HEK293 (cell line): Measurements from ENCODE around the gene RNPS1.
A peak's percentile ranks its signal among the peaks of the same experiment; 100 is the strongest.

Source experiments
- BCL6B ChIP-seq: fragments of 450-650 bp; formaldehyde crosslinking; IDR thresholded peaks from 2 replicates; pipeline ENCODE4 v1.5.1; 2017; ENCODE audit warnings: missing biosample characterization, missing genetic modification characterization
- GLI4 ChIP-seq: fragments of 450-650 bp; formaldehyde crosslinking; IDR thresholded peaks from 2 replicates; pipeline ENCODE4 v1.5.1; 2016; ENCODE audit warnings: missing biosample characterization, missing genetic modification characterization
- GLIS1 ChIP-seq: fragments of 450-650 bp; formaldehyde crosslinking; IDR thresholded peaks from 2 replicates; pipeline ENCODE4 v1.5.1; 2016; ENCODE audit warnings: missing biosample characterization, missing genetic modification characterization
- HOXC10 ChIP-seq: sonication (generic); formaldehyde crosslinking; IDR thresholded peaks from 2 replicates; pipeline ENCODE4 v1.8.1; 2023; ENCODE audit warnings: mild to moderate bottlenecking, missing genetic modification reagents
- HOXD13 ChIP-seq: sonication (generic); formaldehyde crosslinking; IDR thresholded peaks from 2 replicates; pipeline ENCODE4 v1.8.0; 2022; ENCODE audit warnings: missing genetic modification reagents, borderline replicate concordance
- OVOL3 ChIP-seq: fragments of 450-650 bp; formaldehyde crosslinking; IDR thresholded peaks from 2 replicates; pipeline ENCODE4 v1.5.1; 2016; ENCODE audit warnings: missing biosample characterization, missing genetic modification characterization
- RBAK ChIP-seq: fragments of 450-650 bp; formaldehyde crosslinking; IDR thresholded peaks from 2 replicates; pipeline ENCODE4 v1.5.1; 2016; ENCODE audit warnings: missing biosample characterization, missing genetic modification characterization
- REPIN1 ChIP-seq: fragments of 450-650 bp; formaldehyde crosslinking; IDR thresholded peaks from 2 replicates; pipeline ENCODE4 v1.5.1; 2017; ENCODE audit warnings: missing biosample characterization, missing genetic modification characterization, low read depth
- SCRT2 ChIP-seq: fragments of 450-650 bp; formaldehyde crosslinking; IDR thresholded peaks from 2 replicates; pipeline ENCODE4 v1.5.1; 2016; ENCODE audit warnings: missing biosample characterization, missing genetic modification characterization
- WT1 ChIP-seq: fragments of 450-650 bp; formaldehyde crosslinking; IDR thresholded peaks from 2 replicates; pipeline ENCODE4 v1.5.1; 2016; ENCODE audit warnings: missing biosample characterization, missing genetic modification characterization
- ZBTB26 ChIP-seq: fragments of 450-650 bp; formaldehyde crosslinking; optimal IDR thresholded peaks from 2 replicates; pipeline ENCODE3; 2016; ENCODE audit warnings: missing biosample characterization, mild to moderate bottlenecking, missing genetic modification characterization
- ZNF132 ChIP-seq: fragments of 450-650 bp; formaldehyde crosslinking; IDR thresholded peaks from 2 replicates; pipeline ENCODE4 v1.5.1; 2017; ENCODE audit warnings: missing biosample characterization, missing genetic modification characterization, borderline replicate concordance
- ZNF169 ChIP-seq: fragments of 450-650 bp; formaldehyde crosslinking; IDR thresholded peaks from 2 replicates; pipeline ENCODE4 v1.5.1; 2016; ENCODE audit warnings: missing biosample characterization, missing genetic modification characterization
- ZNF184 ChIP-seq: fragments of 450-650 bp; IDR thresholded peaks from 2 replicates; pipeline ENCODE4 v1.5.1; 2018; ENCODE audit warnings: missing biosample characterization, mild to moderate bottlenecking, missing genetic modification characterization
- ZNF23 ChIP-seq: fragments of 450-650 bp; formaldehyde crosslinking; IDR thresholded peaks from 2 replicates; pipeline ENCODE4 v1.5.1; 2016; ENCODE audit warnings: missing biosample characterization, missing genetic modification characterization, borderline replicate concordance
- ZNF311 ChIP-seq: fragments of 450-650 bp; formaldehyde crosslinking; IDR thresholded peaks from 2 replicates; pipeline ENCODE4 v1.5.1; 2017; ENCODE audit warnings: missing biosample characterization, missing genetic modification characterization, borderline replicate concordance
- ZNF335 ChIP-seq: fragments of 450-650 bp; formaldehyde crosslinking; conservative IDR thresholded peaks from 2 replicates; pipeline ENCODE4 v1.5.1; 2016; ENCODE audit warnings: missing biosample characterization, missing genetic modification characterization
- ZNF341 ChIP-seq: fragments of 450-650 bp; formaldehyde crosslinking; IDR thresholded peaks from 2 replicates; pipeline ENCODE4; 2016; ENCODE audit warnings: low read depth, missing biosample characterization, missing genetic modification characterization
- ZNF354C ChIP-seq: fragments of 450-650 bp; formaldehyde crosslinking; IDR thresholded peaks from 2 replicates; pipeline ENCODE4 v1.5.1; 2016; ENCODE audit warnings: missing biosample characterization, missing genetic modification characterization, low read depth, borderline replicate concordance
- ZNF416 ChIP-seq: fragments of 450-650 bp; formaldehyde crosslinking; IDR thresholded peaks from 2 replicates; pipeline ENCODE4 v1.5.1; 2016; ENCODE audit warnings: missing biosample characterization, missing genetic modification characterization
- ZNF426 ChIP-seq: fragments of 450-650 bp; formaldehyde crosslinking; IDR thresholded peaks from 2 replicates; pipeline ENCODE4 v1.5.1; 2017; ENCODE audit warnings: missing biosample characterization, missing genetic modification characterization, mild to moderate bottlenecking, inconsistent platforms, moderate library complexity
- ZNF610 ChIP-seq: fragments of 450-650 bp; formaldehyde crosslinking; IDR thresholded peaks from 2 replicates; pipeline ENCODE4 v1.5.1; 2016; ENCODE audit warnings: missing biosample characterization, missing genetic modification characterization, borderline replicate concordance
- ZNF623 ChIP-seq: fragments of 450-650 bp; formaldehyde crosslinking; IDR thresholded peaks from 2 replicates; pipeline ENCODE4 v1.5.1; 2016; ENCODE audit warnings: missing biosample characterization, missing genetic modification characterization
- ZNF701 ChIP-seq: fragments of 450-650 bp; formaldehyde crosslinking; IDR thresholded peaks from 2 replicates; pipeline ENCODE4 v1.5.1; 2016; ENCODE audit warnings: missing biosample characterization, missing genetic modification characterization
- ZNF785 ChIP-seq: fragments of 450-650 bp; formaldehyde crosslinking; IDR thresholded peaks from 2 replicates; pipeline ENCODE4 v1.5.1; 2016; ENCODE audit warnings: missing biosample characterization, missing genetic modification characterization
- ZSCAN16 ChIP-seq: fragments of 450-650 bp; formaldehyde crosslinking; IDR thresholded peaks from 2 replicates; pipeline ENCODE4 v1.5.1; 2016; ENCODE audit warnings: missing biosample characterization, missing genetic modification characterization
- ZSCAN23 ChIP-seq: fragments of 450-650 bp; formaldehyde crosslinking; IDR thresholded peaks from 2 replicates; pipeline ENCODE4 v1.5.1; 2016; ENCODE audit warnings: missing biosample characterization, missing genetic modification characterization
- ZSCAN4 ChIP-seq: fragments of 450-650 bp; formaldehyde crosslinking; IDR thresholded peaks from 2 replicates; pipeline ENCODE4 v1.5.1; 2017; ENCODE audit warnings: missing biosample characterization, missing genetic modification characterization
- TF ChIP-seq, protein P1 (sequence below): fragments of 450-650 bp; formaldehyde crosslinking; IDR thresholded peaks from 2 replicates; pipeline ENCODE4 v1.5.1; 2016; ENCODE audit warnings: missing biosample characterization, missing genetic modification characterization
- TF ChIP-seq, protein P2 (sequence below): fragments of 450-650 bp; formaldehyde crosslinking; IDR thresholded peaks from 2 replicates; pipeline ENCODE4 v1.5.1; 2016; ENCODE audit warnings: missing biosample characterization, missing genetic modification characterization, low read depth
- TF ChIP-seq, protein P3 (sequence below): fragments of 450-650 bp; formaldehyde crosslinking; IDR thresholded peaks from 2 replicates; pipeline ENCODE4 v1.5.1; 2016; ENCODE audit warnings: missing biosample characterization, missing genetic modification characterization

The RNPS1 gene

DNA sequence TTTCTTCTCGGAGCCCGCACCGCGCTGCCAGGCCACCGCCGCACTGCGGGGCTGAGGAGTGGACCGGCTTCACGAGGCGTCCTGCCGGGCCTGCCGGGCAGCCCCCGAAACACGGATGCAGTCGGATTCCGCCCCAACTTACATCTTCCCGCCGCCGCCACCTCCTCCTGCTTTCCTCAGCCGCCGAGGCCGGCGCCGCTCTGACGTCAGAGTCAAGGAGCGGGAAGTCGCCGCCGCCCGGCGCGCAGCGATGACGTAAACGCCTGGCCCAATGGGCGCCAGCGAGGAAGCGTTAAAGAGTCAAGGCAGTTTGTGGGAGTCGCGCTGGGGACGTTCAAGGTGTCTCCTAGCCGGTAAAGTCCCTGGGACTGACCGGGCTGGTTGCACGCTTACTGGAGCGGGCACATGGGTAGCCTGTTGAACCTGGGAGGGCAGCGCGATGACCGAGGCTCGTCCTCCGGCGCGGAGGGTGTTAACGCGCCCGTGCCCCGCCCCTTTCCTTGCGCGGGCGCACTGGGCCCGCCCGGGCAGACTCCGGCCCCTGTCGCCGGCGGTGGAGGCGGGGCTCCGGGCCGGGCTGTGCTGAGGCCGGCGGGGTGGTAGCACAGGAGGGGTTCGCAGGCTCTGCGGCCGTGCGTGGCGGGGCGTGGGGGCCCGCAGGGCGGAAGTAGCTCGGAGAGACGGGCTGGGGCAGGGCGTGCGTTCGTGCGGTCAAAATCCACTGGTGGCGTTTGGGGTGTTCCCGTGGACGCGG, at the start of gene RNPS1 (continued):
- peak; percentile 88 for TF ChIP-seq ZNF610 (tag by site-specific recombination)
- TF ChIP-seq ZBTB26: peak; percentile 87
- TF ChIP-seq ZNF416 (tag by site-specific recombination): no peak
- TF ChIP-seq ZNF335 (tag by site-specific recombination): peak; percentile 99
- no peak; the same call in 1 of the 2 replicates for TF ChIP-seq ZNF23 (tag by site-specific recombination)
- peak; percentile 45 for TF ChIP-seq ZNF623
- TF ChIP-seq ZNF184 (tag by site-specific recombination): no peak
- no peak for TF ChIP-seq RBAK (tag by site-specific recombination)
- no peak for TF ChIP-seq ZNF426 (tag by site-specific recombination)
- peak; percentile 20; the same call in 1 of the 2 replicates for TF ChIP-seq ZSCAN16 (tag by site-specific recombination)
- TF ChIP-seq ZNF169 (tag by site-specific recombination): 0 out of 2 replicates have a peak, but pooled peaks have one; percentile 34
- peak; percentile 73 for TF ChIP-seq ZSCAN4 (tag by site-specific recombination)
- TF ChIP-seq HOXD13 (CRISPR knock-in tag): peak; percentile 78; the same call in 1 of the 2 replicates
- TF ChIP-seq REPIN1: no peak
- TF ChIP-seq ZSCAN23 (tag by site-specific recombination): peak; percentile 88; the same call in 1 of the 2 replicates
- no peak for TF ChIP-seq ZNF701 (tag by site-specific recombination)
- peak; percentile 63 for TF ChIP-seq OVOL3 (tag by site-specific recombination)
- TF ChIP-seq, protein P1, sequence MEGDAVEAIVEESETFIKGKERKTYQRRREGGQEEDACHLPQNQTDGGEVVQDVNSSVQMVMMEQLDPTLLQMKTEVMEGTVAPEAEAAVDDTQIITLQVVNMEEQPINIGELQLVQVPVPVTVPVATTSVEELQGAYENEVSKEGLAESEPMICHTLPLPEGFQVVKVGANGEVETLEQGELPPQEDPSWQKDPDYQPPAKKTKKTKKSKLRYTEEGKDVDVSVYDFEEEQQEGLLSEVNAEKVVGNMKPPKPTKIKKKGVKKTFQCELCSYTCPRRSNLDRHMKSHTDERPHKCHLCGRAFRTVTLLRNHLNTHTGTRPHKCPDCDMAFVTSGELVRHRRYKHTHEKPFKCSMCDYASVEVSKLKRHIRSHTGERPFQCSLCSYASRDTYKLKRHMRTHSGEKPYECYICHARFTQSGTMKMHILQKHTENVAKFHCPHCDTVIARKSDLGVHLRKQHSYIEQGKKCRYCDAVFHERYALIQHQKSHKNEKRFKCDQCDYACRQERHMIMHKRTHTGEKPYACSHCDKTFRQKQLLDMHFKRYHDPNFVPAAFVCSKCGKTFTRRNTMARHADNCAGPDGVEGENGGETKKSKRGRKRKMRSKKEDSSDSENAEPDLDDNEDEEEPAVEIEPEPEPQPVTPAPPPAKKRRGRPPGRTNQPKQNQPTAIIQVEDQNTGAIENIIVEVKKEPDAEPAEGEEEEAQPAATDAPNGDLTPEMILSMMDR: peak; percentile 41
- TF ChIP-seq WT1 (tag by site-specific recombination): no peak
- TF ChIP-seq, protein P2, sequence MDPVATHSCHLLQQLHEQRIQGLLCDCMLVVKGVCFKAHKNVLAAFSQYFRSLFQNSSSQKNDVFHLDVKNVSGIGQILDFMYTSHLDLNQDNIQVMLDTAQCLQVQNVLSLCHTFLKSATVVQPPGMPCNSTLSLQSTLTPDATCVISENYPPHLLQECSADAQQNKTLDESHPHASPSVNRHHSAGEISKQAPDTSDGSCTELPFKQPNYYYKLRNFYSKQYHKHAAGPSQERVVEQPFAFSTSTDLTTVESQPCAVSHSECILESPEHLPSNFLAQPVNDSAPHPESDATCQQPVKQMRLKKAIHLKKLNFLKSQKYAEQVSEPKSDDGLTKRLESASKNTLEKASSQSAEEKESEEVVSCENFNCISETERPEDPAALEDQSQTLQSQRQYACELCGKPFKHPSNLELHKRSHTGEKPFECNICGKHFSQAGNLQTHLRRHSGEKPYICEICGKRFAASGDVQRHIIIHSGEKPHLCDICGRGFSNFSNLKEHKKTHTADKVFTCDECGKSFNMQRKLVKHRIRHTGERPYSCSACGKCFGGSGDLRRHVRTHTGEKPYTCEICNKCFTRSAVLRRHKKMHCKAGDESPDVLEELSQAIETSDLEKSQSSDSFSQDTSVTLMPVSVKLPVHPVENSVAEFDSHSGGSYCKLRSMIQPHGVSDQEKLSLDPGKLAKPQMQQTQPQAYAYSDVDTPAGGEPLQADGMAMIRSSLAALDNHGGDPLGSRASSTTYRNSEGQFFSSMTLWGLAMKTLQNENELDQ (tag by site-specific recombination): no peak
- TF ChIP-seq GLI4 (tag by site-specific recombination): peak; percentile 95
- no peak for TF ChIP-seq ZNF132
- TF ChIP-seq SCRT2 (tag by site-specific recombination): peak; percentile 98
- TF ChIP-seq ZNF354C (tag by site-specific recombination): no peak
- no peak; the same call in 1 of the 2 replicates for TF ChIP-seq GLIS1 (tag by site-specific recombination)
- no peak for TF ChIP-seq BCL6B (tag by site-specific recombination)
- TF ChIP-seq ZNF785: peak; percentile 87
- TF ChIP-seq HOXC10: no peak
- TF ChIP-seq ZNF311 (tag by site-specific recombination): no peak
- TF ChIP-seq, protein P3, sequence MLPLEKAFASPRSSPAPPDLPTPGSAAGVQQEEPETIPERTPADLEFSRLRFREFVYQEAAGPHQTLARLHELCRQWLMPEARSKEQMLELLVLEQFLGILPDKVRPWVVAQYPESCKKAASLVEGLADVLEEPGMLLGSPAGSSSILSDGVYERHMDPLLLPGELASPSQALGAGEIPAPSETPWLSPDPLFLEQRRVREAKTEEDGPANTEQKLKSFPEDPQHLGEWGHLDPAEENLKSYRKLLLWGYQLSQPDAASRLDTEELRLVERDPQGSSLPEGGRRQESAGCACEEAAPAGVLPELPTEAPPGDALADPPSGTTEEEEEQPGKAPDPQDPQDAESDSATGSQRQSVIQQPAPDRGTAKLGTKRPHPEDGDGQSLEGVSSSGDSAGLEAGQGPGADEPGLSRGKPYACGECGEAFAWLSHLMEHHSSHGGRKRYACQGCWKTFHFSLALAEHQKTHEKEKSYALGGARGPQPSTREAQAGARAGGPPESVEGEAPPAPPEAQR: peak; percentile 73
- no peak; the same call in none of the 2 replicates for TF ChIP-seq ZNF341 (tag by site-specific recombination)
